HepG2 (cell line): Measurements from ENCODE around the gene SLC27A2. TPM values are rescaled to one million over a fixed set of nuclear protein-coding genes. Genes with fewer than 3 reads are reported as not detected.

Experiments used
- ATAC-seq: fragments of 200-7000 bp; cut with Tn5 transposase; 3 replicates; pipeline ENCODE4 v1.9.1; 2020; ENCODE audit warnings: mild to moderate bottlenecking, moderate library complexity
- BruUV-seq: library from RNA; stranded (reverse); fragments of 400-500 nt; replicated peaks from 2 replicates; lab custom pipeline; 2021; lab: Mats Ljungman, UMichigan
- CTCF ChIA-PET: fragments of 300-600 bp; formaldehyde crosslinking; extraction: SDS; loops from one replicate; lab custom pipeline; 2021; ENCODE audit warnings: low total read pairs, inconsistent platforms, low intra/inter-chr PET ratio; lab: Yijun Ruan, JAX
- POLR2A ChIA-PET: fragments of 350-600 bp; sonication (Branson Sonifier 250); formaldehyde crosslinking; loops from one replicate; lab custom pipeline; 2020; ENCODE audit warnings: antibody characterized with exemption, inconsistent platforms; lab: Yijun Ruan, JAX
- DNase-seq: peaks from one replicate; pipeline ENCODE4 v3.0.0-alpha.2; 2015; ENCODE audit warnings: low spot score
- FAIRE-seq: peaks from 3 replicates; lab custom pipeline; 2011; peaks lifted over from hg19 to GRCh38; lab: Jason Lieb, UNC
- H2AFZ ChIP-seq: one replicate; pipeline ENCODE4 v1.6.1; 2011; ENCODE audit warnings: low read length, inconsistent platforms
- H3K27ac ChIP-seq: fragments of 300-600 bp; 3 replicates; pipeline ENCODE4 v1.8.0; 2011; ENCODE audit warnings: mixed run types, mild to moderate bottlenecking, mixed read lengths, low read length, inconsistent platforms; ENCODE audit not compliant: insufficient read depth; ENCODE audit errors: extremely low read length
- H3K27me3 ChIP-seq, 2 experiments: fragments of 200-600 bp in 1 of 2; 2 replicates in 1 of 2; 3 replicates in 1 of 2; pipeline versions ENCODE4 v1.6.0 to v1.8.0; 2011; ENCODE audit warnings: low read length in 2 of 2, mild to moderate bottlenecking in 2 of 2, moderate library complexity in 2 of 2, inconsistent platforms in 1 of 2; ENCODE audit not compliant: insufficient read depth in 2 of 2, control insufficient read depth in 1 of 2
- H3K36me3 ChIP-seq, 2 experiments: fragments of 200-600 bp in 1 of 2; replicated peaks in 1 of 2; 2 replicates in 1 of 2; 3 replicates in 1 of 2; pipeline versions ENCODE4 v1.5.1 to v1.8.0; 2011; ENCODE audit warnings: low read length in 2 of 2, inconsistent platforms in 1 of 2; ENCODE audit not compliant: insufficient read depth in 2 of 2, control insufficient read depth in 1 of 2
- H3K4me1 ChIP-seq: 2 replicates; pipeline ENCODE4 v1.5.1; 2012; ENCODE audit warnings: low read length, inconsistent platforms; ENCODE audit not compliant: insufficient read depth
- H3K4me2 ChIP-seq: 2 replicates; pipeline ENCODE4 v1.6.0; 2011; ENCODE audit warnings: low read depth, low read length, inconsistent platforms
- H3K4me3 ChIP-seq, 3 experiments: fragments of 200-600 bp in 1 of 3; sonication (generic), shearing (Covaris generic) in 1 of 3; replicated peaks in 1 of 3; 2 replicates each; pipeline ENCODE4 v1.5.1; 2011 to 2016; ENCODE audit warnings: low read length in 3 of 3, inconsistent platforms in 2 of 3, low read depth in 2 of 3, mild to moderate bottlenecking in 2 of 3, control low read depth in 1 of 3, mixed read lengths in 1 of 3; ENCODE audit not compliant: insufficient read depth in 1 of 3
- H3K79me2 ChIP-seq: one replicate; pipeline ENCODE4 v1.6.1; 2011; ENCODE audit warnings: low read length, inconsistent platforms; ENCODE audit not compliant: insufficient read depth
- H3K9ac ChIP-seq: 2 replicates; pipeline ENCODE4 v1.6.0; 2011; ENCODE audit warnings: mild to moderate bottlenecking, low read depth, low read length, inconsistent platforms; ENCODE audit not compliant: insufficient read depth
- H3K9me3 ChIP-seq: 2 replicates; pipeline ENCODE4 v1.5.1; 2012; ENCODE audit warnings: mild to moderate bottlenecking, low read length
- H4K20me1 ChIP-seq: 2 replicates; pipeline ENCODE4 v1.6.0; 2011; ENCODE audit warnings: inconsistent platforms, mild to moderate bottlenecking, low read length, moderate library complexity; ENCODE audit not compliant: insufficient read depth
- ATF7 ChIP-seq, 2 experiments: fragments of 450-650 bp in 1 of 2; sonication (generic) in 1 of 2; formaldehyde crosslinking in 1 of 2; IDR thresholded peaks; 2 replicates each; pipeline versions ENCODE4 v1.4.0 to v1.6.1; 2016 to 2020; ENCODE audit warnings: antibody characterized with exemption in 1 of 2, mild to moderate bottlenecking in 1 of 2, missing genetic modification reagents in 1 of 2
- CTCF ChIP-seq: sonication (generic); formaldehyde crosslinking; IDR thresholded peaks from 2 replicates; pipeline ENCODE4 v1.5.0; 2020; ENCODE audit warnings: mild to moderate bottlenecking, missing genetic modification reagents, moderate library complexity
- FOSL1 ChIP-seq: sonication (generic); formaldehyde crosslinking; IDR thresholded peaks from 2 replicates; pipeline ENCODE4 v1.9.0; 2021; ENCODE audit warnings: missing genetic modification reagents, borderline replicate concordance
- HNRNPK ChIP-seq: fragments of 200-400 bp; formaldehyde crosslinking; IDR thresholded peaks from 2 replicates; pipeline ENCODE4 v1.6.1; 2018; ENCODE audit warnings: low read length, low read depth, moderate library complexity, mild to moderate bottlenecking; ENCODE audit not compliant: poor library complexity, severe bottlenecking
- HOXA9 ChIP-seq: sonication (generic); formaldehyde crosslinking; IDR thresholded peaks from 2 replicates; pipeline ENCODE4 v1.8.1; 2022; ENCODE audit warnings: missing genetic modification reagents, mild to moderate bottlenecking, moderate library complexity, borderline replicate concordance
- MIXL1 ChIP-seq: IDR thresholded peaks from 2 replicates; pipeline ENCODE4 v1.6.1; 2016
- ZNF30 ChIP-seq: sonication (generic); formaldehyde crosslinking; IDR thresholded peaks from 2 replicates; pipeline ENCODE4 v1.5.0; 2020; ENCODE audit warnings: mild to moderate bottlenecking, missing genetic modification reagents
- ZNF652 ChIP-seq: IDR thresholded peaks from 2 replicates; pipeline ENCODE4 v1.6.1; 2016; ENCODE audit warnings: low read depth, borderline replicate concordance
- ZNF713 ChIP-seq: sonication (generic); formaldehyde crosslinking; IDR thresholded peaks from 2 replicates; pipeline ENCODE4 v1.4.0; 2020; ENCODE audit warnings: mild to moderate bottlenecking, missing genetic modification reagents
- WGBS: methylation state at CpG from one replicate; pipeline ENCODE4 v1.1.6; 2017; ENCODE audit warnings: low lambda C conversion rate; 5-methylcytosine and 5-hydroxymethylcytosine counted together
- in situ Hi-C: cut with HindIII; loops from 2 replicates; pipeline ENCODE4 v1.10.0; 2017; ENCODE audit warnings: low pct_unique_long_range_greater_than_20kb; ENCODE audit not compliant: extremely low pct_ligation_motif_present
- intact Hi-C: fragments of 100-400 bp; cut with micrococcal nuclease; formaldehyde crosslinking; loops from one replicate; pipeline ENCODE4 v1.10.0; 2022; ENCODE audit not compliant: unreplicated experiment
- polyA plus RNA-seq, 8 experiments: library from polyadenylated mRNA; depleted of rRNA in 3 of 8; stranded (reverse) in 7 of 8; unstranded in 1 of 8; fragments of >200 nt; fragmentation: Illumina TruSeq in 4 of 8; extraction: Trizol in 4 of 8; gene quantifications; 2 replicates each; pipeline versions ENCODE4 v1.2.1 to v1.2.3, GENCODE V29; 2011 to 2016; ENCODE audit warnings: low read depth in 4 of 8, missing spikeins in 1 of 8, mixed read lengths in 1 of 8; ENCODE audit not compliant: insufficient read depth in 1 of 8
- total RNA-seq, 5 experiments: library from RNA; depleted of rRNA; stranded (reverse); fragments of >200 nt; fragmentation: Illumina TruSeq; extraction: Trizol; gene quantifications; 2 replicates each; pipeline ENCODE4 v1.2.3, GENCODE V29; 2016; ENCODE audit warnings: low read depth in 1 of 5
- TF ChIP-seq, protein P1 (sequence below): sonication (generic); formaldehyde crosslinking; IDR thresholded peaks from 2 replicates; pipeline ENCODE4 v1.4.0; 2020; ENCODE audit warnings: missing genetic modification reagents
- TF ChIP-seq, protein P2 (sequence below): sonication (generic); formaldehyde crosslinking; IDR thresholded peaks from 2 replicates; pipeline ENCODE4 v1.5.0; 2020; ENCODE audit warnings: missing genetic modification reagents, mild to moderate bottlenecking, borderline replicate concordance

SLC27A2 gene
- total and polyA plus RNA-seq, 2 of the 13 experiments (the other 11 are each of a cell fraction or from before 2014, with no cell fraction given) = 14.6 to 23.4 TPM

GRCh38 chr15:50144341-50145120, 37.5 kb upstream of the SLC27A2 start:
- H3K27me3 ChIP-seq = no peaks in the 10 kb centered on the region
- no peaks in the 10 kb centered on the region for H4K20me1 ChIP-seq
- no peak overlapping the region for H3K4me2 ChIP-seq
- in situ Hi-C loops = loop anchor here (5.0 to 10.0 kb wide), 2 partner anchors 173 to 1280 kb away; no protein-coding TSS in a partner anchor
- H3K9ac ChIP-seq = no peak overlapping the region
- POLR2A ChIA-PET = interaction anchor here (1.1 kb wide), 2 partner anchors 211 to 280 kb away, joined by 3 to 5 read pairs; partner anchors contain the start of genes GABPB1 and USP8
- no peak for FAIRE-seq
- BruUV-seq = no TSS peak
- H3K4me1 ChIP-seq = peaks cover 16% of the 10 kb centered on the region
- intact Hi-C loops = loop anchor here (5.0 kb wide), 3 partner anchors 142 to 1282 kb away; no protein-coding TSS in a partner anchor
- no peak overlapping the region for H3K27ac ChIP-seq
- no peaks in the 10 kb centered on the region for H3K36me3 ChIP-seq
- H3K79me2 ChIP-seq = no peaks in the 10 kb centered on the region
- no peak overlapping the region for H2AFZ ChIP-seq
- no peak overlapping the region for H3K4me3 ChIP-seq
- no peak for ATAC-seq
- CTCF ChIA-PET = interaction anchor here (1.3 to 1.9 kb wide), 2 partner anchors 268 to 1283 kb away, joined by 4 to 6 read pairs; no protein-coding TSS in a partner anchor
- H3K9me3 ChIP-seq = no peaks in the 10 kb centered on the region
- TF ChIP-seq HOXA9 (CRISPR knock-in tag) = no peak
- peak; percentile 80 for TF ChIP-seq ATF7 (IDR thresholded peaks at IDR 0.05)
- no peak for TF ChIP-seq ATF7 (CRISPR knock-in tag; IDR thresholded peaks at IDR 0.05)
- 72% methylated on average over 6 of the region's 6 CpGs for WGBS
- DNase-seq = no peak

DNA sequence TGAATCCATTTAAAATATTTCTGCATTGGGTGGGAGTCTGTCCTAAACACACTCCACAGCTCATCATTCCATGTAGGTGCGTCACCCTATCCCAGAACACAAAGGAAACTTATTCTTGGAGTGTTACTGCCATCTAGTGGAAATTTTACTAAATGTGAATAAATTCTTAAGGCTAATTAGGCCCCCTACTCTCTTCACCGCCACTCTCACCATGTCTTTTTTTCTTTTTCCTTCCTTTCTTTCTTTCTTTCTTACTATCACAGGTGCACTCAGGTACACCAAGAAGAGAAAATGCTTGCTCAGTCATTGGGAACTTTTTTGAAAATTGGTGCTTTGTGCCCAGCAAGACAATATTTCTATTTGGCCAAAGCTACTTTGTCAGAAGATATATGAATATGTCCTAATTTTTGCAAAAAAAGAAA, 36.5 kb upstream of the SLC27A2 start:
- peak; percentile 89 for ATAC-seq
- intact Hi-C loops = loop anchor here (5.0 kb wide), 3 partner anchors 143 to 1283 kb away; no protein-coding TSS in a partner anchor
- H3K79me2 ChIP-seq = no peaks in the 10 kb centered on the region
- FAIRE-seq = peak; percentile 64
- peak; percentile 78 for DNase-seq
- H3K27me3 ChIP-seq = no peaks in the 10 kb centered on the region
- no peaks in the 10 kb centered on the region for H4K20me1 ChIP-seq
- 5% methylated on average over 2 of the region's 2 CpGs for WGBS
- H3K4me2 ChIP-seq = peak overlapping the region; percentile 60
- no peak overlapping the region for H3K27ac ChIP-seq
- BruUV-seq = no TSS peak
- peak overlapping the region in 2 of 3 experiments; percentile 31 to 36; a peak in 2 of 6 replicates for H3K4me3 ChIP-seq
- peaks cover 16% of the 10 kb centered on the region for H3K4me1 ChIP-seq
- in situ Hi-C loops = loop anchor here (5.0 to 10.0 kb wide), 2 partner anchors 172 to 1281 kb away; no protein-coding TSS in a partner anchor
- 0 out of 2 replicates have a peak overlapping the region, but pooled peaks have one; percentile 9 for H3K9ac ChIP-seq
- no peaks in the 10 kb centered on the region for H3K9me3 ChIP-seq
- POLR2A ChIA-PET = interaction anchor here (1.1 kb wide), 2 partner anchors 210 to 279 kb away, joined by 3 to 5 read pairs; partner anchors contain the start of genes GABPB1 and USP8
- CTCF ChIA-PET = interaction anchor here (1.3 to 1.9 kb wide), 2 partner anchors 268 to 1284 kb away, joined by 4 to 6 read pairs; no protein-coding TSS in a partner anchor
- H2AFZ ChIP-seq = peak overlapping the region; percentile 3
- H3K36me3 ChIP-seq = no peaks in the 10 kb centered on the region
- TF ChIP-seq, protein P1, sequence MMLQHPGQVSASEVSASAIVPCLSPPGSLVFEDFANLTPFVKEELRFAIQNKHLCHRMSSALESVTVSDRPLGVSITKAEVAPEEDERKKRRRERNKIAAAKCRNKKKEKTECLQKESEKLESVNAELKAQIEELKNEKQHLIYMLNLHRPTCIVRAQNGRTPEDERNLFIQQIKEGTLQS (CRISPR knock-in tag) = peak; percentile 72
- TF ChIP-seq HNRNPK = no peak
- TF ChIP-seq CTCF (CRISPR knock-in tag) = peak; percentile 75
- TF ChIP-seq FOSL1 (CRISPR knock-in tag) = peak; percentile 23; the same call in 1 of the 2 replicates
- no peak for TF ChIP-seq ZNF713 (CRISPR knock-in tag)
- TF ChIP-seq ZNF652 (CRISPR knock-in tag) = no peak
- TF ChIP-seq, protein P2, sequence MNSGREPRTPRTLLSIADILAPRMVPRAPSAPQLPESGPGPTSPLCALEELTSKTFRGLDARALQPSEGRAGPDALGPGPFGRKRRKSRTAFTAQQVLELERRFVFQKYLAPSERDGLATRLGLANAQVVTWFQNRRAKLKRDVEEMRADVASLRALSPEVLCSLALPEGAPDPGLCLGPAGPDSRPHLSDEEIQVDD (CRISPR knock-in tag) = no peak
- peak; percentile 54; the same call in 1 of the 2 replicates for TF ChIP-seq MIXL1 (CRISPR knock-in tag)
- no peak for TF ChIP-seq ZNF30
